Natural killer cell treated with Interleukin-12 subunit alpha and Interleukin-12 subunit beta and Interleukin-15 and Interleukin-18, amount 100 ng/mL, for 72 hours (primary cell): ENCODE measurements around the gene KIAA0513. TPM values are rescaled to one million over a fixed set of nuclear protein-coding genes. Genes with fewer than 3 reads are reported as not detected.

Source experiments
- ATAC-seq, 2 donors: fragments of 150-1000 bp; cut with Tn5 transposase in 1 of 2; sonication (Bioruptor Pico), chemical (Tn5 transposase) in 1 of 2; 2 replicates each; pipeline ENCODE4 v1.10.0; 2021
- DNase-seq: peaks from one replicate; pipeline ENCODE4 v3.0.0; 2022; ENCODE audit warnings: low spot score
- H3K27ac Mint-ChIP-seq, 2 donors: 1 replicate in 1 of 2; 2 replicates in 1 of 2; pipeline ENCODE4 v1.8.0; 2022; ENCODE audit warnings: mixed read lengths in 2 of 2, mild to moderate bottlenecking in 1 of 2, moderate library complexity in 1 of 2
- H3K27me3 Mint-ChIP-seq, 2 donors: 1 replicate in 1 of 2; 2 replicates in 1 of 2; pipeline ENCODE4 v1.8.0; 2022; ENCODE audit warnings: mixed read lengths in 2 of 2
- H3K36me3 Mint-ChIP-seq: one replicate; pipeline ENCODE4 v1.8.0; 2022; ENCODE audit warnings: mixed read lengths
- H3K4me1 Mint-ChIP-seq, 2 donors: 1 replicate in 1 of 2; 2 replicates in 1 of 2; pipeline ENCODE4 v1.8.0; 2022; ENCODE audit warnings: low read depth in 2 of 2, mixed read lengths in 2 of 2, mild to moderate bottlenecking in 1 of 2
- H3K4me3 Mint-ChIP-seq: one replicate; pipeline ENCODE4 v1.8.0; 2022; ENCODE audit warnings: mixed read lengths
- H3K9me3 Mint-ChIP-seq: 2 replicates; pipeline ENCODE4 v1.8.0; 2022; ENCODE audit warnings: mixed read lengths
- total RNA-seq, 2 donors: library from RNA; stranded (reverse); gene quantifications; one replicate each; pipeline ENCODE4 v1.2.3, GENCODE V29; 2022

The KIAA0513 gene
- total RNA-seq, 2 donors from 2014 or later, result 3.3 to 3.6 TPM

DNA sequence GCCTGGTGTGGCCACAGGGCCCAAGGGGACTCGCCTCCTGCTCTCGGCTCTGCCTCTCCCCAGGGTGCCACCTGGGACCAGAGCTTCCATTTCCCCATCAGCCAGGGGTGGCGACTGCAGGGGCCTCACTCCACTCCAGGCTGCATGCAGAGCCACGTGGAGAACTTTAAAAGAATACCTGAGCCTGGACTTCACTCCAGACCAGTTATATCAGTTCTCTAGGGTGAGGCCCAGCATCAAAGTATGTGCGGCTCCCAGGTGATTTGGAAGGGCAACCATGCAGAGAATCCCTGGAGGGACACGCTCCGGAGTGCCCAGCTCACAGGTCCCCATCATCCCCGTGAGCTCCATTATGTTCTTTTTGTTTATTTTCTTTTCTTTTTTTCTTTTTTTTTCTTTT, 39.8 kb downstream of the KIAA0513 start:
- no peak for ATAC-seq

DNA sequence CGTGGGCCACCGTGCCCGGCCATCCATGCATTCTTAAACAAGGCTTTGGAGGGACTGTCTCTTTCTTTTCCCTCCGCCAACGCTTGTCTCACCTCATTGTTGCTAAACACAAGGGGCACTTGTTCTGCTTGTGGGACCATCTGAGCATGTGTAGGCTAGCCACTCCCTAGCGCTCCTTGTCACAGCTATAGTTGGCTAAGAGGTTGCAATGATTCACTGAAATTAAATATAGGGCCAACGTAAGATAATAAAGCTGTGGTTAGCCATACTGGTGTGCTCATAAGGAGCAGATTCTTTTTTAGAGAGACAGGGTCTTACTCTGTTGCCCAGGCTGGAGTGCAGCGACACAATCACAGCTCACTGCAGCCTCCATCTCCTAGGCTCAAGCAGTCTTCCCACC, 41.2 kb downstream of the KIAA0513 start:
- DNase-seq, result no peak
- H3K27me3 Mint-ChIP-seq, result peaks cover 0 to 2% of the 10 kb centered on the region in 2 donors
- H3K4me1 Mint-ChIP-seq, result peaks cover 0 to 3% of the 10 kb centered on the region in 2 donors
- H3K36me3 Mint-ChIP-seq, result no peaks in the 10 kb centered on the region
- H3K9me3 Mint-ChIP-seq, result no peaks in the 10 kb centered on the region
- no peak overlapping the region for H3K27ac Mint-ChIP-seq
- no peak overlapping the region for H3K4me3 Mint-ChIP-seq
- ATAC-seq, result no peak

More for the DNA sequence above, 39.8 kb downstream of the KIAA0513 start:
- Mint-ChIP-seq H3K27ac (no peak overlapping the region), H3K36me3 (no peaks in the 10 kb centered on the region), H3K4me3 (no peak overlapping the region), H3K4me1 (peaks cover 0 to 3% of the 10 kb centered on the region in 2 donors), H3K27me3 (peaks cover 0 to 2% of the 10 kb centered on the region in 2 donors), H3K9me3 (no peaks in the 10 kb centered on the region)
- peak; percentile 59 for DNase-seq

DNA sequence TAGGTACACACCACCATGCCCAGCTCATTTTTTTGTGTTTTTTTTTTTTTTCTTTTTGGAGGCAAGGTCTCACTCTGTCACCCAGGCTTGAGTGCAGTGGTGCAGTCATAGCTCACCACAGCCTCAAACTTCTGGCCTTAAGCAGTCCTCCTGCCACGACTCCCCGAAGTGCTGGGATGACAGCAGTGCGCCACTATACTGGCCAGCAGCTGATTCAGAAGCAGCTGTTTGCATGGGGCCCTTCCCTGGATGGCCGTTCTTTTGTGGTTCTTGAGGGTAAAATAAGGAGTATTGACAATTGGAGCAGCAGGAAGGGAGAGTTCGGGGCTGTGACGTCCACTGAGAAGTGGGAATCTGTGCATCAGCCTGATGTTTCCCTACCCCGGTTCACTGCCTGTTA, 41.6 kb downstream of the KIAA0513 start:
- Mint-ChIP-seq H3K27me3 (peaks cover 0 to 2% of the 10 kb centered on the region in 2 donors), H3K27ac (no peak overlapping the region), H3K36me3 (no peaks in the 10 kb centered on the region), H3K4me3 (no peak overlapping the region), H3K9me3 (no peaks in the 10 kb centered on the region), H3K4me1 (peaks cover 0 to 3% of the 10 kb centered on the region in 2 donors)
- ATAC-seq (no peak), DNase-seq (no peak)

DNA sequence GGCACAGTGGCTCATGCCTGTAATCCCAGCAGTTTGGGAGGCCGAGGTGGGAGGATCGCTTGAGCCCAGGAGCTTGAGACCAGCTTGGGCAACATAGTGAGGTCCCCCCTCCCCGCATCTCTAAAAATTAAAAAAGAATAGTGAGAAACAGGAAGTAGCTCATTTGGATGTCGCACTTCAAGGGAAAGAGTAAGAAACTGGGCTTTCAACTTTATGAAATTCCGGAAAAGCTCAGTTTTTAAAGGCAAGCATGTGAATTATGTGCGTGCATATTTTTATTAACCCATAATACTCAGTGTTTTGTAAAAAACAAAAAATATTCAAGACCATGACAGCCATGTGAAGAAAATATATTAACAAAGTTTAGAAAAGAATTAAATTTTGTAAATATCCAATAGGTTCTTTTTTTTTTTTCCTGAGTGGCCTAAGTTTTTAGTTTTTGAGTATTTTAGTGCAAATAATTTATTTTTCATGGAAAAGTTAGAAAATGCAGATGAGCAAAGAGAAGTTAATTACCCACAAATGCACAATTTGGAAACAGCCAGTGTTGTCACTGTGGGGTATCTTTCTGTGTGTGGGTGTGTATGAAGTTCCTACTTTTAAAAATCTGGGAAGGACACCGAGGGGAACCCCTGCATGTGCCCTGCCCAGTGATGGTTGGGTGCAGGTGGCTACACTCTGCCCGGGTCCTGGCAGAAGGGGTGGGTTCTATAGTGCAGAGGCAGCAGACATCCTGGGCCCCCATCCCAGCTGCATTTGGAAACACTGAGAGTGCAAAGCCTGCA, 44.7 kb downstream of the KIAA0513 start:
- Mint-ChIP-seq H3K27me3 (no peaks in the 10 kb centered on the region), H3K27ac (no peak overlapping the region), H3K36me3 (no peaks in the 10 kb centered on the region), H3K4me1 (no peaks in the 10 kb centered on the region), H3K9me3 (no peaks in the 10 kb centered on the region), H3K4me3 (no peak overlapping the region)
- peak; percentile 10 for DNase-seq
- ATAC-seq, result no peak

DNA sequence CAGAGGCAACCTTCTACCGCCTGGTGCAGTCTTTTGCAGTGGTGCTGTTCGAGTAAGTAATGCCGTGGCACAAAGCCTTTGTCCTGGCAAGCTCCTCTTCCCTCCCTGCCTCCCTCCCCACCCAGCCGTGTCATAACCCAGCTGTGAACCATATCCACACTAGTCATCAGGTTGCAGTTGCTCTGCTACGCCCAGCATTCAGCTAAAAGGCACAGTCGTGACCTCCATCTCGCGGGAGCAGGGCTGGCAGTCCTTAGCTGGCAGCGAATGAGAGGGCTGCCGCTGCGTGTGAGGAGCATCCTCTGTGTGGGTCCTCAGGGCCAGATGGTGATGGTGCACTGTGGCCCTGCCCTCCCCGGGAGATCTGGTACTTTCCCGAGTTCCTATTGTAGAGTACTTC, 45.4 kb downstream of the KIAA0513 start:
- Mint-ChIP-seq H3K27me3 (no peaks in the 10 kb centered on the region), H3K27ac (no peak overlapping the region), H3K9me3 (no peaks in the 10 kb centered on the region), H3K4me1 (no peaks in the 10 kb centered on the region), H3K36me3 (no peaks in the 10 kb centered on the region), H3K4me3 (no peak overlapping the region)
- peak; percentile 41 for DNase-seq
- ATAC-seq, result no peak

DNA sequence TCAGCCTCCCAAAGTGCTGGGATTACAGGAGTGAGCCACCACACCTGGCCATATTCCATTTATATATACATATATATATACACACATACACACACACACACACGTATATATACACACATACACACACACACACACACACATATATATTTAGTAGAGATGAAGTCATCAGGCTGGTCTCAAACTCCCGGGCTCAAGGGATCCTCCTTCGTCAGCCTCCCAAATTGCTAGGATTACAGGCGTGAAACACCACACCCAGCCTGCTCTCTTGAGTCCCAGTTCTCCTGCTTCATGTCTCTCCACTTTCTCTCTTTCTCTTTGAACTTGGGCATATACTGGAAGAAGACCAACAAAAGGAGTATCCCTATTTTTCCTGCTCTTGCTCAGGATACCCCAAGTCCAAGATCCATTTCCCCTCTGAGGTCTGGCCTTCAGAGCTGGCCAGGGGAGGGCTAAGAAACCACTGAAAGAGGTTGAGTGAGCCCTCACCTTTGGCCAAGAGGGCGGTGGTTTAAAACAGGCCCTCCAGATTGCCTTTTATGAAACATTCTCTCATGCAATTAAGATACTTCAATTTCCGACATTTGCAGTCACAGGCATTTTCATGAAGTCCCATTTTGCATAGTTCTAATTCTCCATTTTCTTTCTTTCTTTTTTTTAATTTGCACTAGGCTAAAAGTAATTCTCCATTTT, 46.8 kb downstream of the KIAA0513 start:
- H3K9me3 Mint-ChIP-seq, result no peaks in the 10 kb centered on the region
- no peaks in the 10 kb centered on the region for H3K4me1 Mint-ChIP-seq

DNA sequence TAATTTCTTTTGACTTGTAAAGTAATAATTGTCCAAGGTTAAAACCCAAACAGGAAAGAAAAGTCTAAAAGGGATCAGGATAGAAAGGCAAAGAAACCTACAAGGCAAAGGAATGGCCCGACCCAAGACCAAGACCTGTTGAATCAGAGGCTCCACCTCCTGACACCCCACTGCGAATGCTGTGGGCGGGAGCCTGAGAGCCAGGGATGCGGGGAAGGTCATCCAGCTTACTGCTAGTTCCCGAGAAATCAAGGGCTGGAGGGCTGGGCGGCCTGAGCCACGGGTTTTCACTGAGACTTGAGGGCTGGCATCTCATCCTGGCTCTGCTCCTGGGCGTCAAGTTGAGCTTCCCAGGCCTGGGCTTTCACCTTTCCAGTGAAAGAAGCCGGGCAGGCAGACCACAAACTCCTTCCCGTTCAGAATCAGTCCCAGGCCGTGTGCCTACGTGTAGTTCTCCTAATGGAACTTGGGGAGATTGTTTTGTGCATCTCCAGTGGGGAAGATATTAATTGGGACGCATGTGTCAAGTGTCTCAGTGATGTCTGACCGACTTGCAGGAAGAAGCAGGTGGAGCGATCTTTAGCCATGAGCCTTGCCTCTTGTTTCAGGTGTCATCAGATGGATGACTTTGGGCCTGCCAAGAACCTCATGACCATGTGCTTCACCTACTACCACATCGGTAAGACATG, 47.8 kb downstream of the KIAA0513 start:
- Mint-ChIP-seq H3K27me3 (no peaks in the 10 kb centered on the region), H3K27ac (no peak overlapping the region)

More for the DNA sequence above, 46.8 kb downstream of the KIAA0513 start:
- Mint-ChIP-seq H3K27ac (no peak overlapping the region), H3K36me3 (no peaks in the 10 kb centered on the region), H3K27me3 (no peaks in the 10 kb centered on the region), H3K4me3 (no peak overlapping the region)
- DNase-seq (peak; percentile 44), ATAC-seq (no peak)

DNA sequence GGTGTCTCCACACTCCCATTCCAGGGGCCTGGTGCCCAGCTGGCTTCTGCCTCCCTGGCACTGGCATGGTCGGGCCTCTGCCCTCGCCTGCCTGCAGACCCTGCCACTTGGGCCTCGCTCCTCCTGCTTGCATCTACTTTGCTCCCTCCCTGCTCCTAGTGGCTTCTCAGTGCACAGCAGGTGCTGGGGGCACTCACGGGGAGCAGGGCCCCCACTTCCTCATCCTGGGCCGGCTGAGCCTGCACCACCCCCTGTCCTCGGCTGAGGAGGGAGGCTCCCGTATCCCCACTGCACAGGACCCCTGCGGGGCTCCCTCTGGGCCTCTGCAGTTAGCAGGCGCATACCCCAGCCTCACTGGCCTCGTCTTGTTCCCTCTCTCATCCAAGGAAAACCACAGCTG, 49.4 kb downstream of the KIAA0513 start:
- no peaks in the 10 kb centered on the region for H3K9me3 Mint-ChIP-seq
- ATAC-seq (peak in 1 of 2 donors; percentile 14), DNase-seq (no peak)
- H3K36me3 Mint-ChIP-seq, result no peaks in the 10 kb centered on the region
- no peak overlapping the region for H3K27ac Mint-ChIP-seq
- no peaks in the 10 kb centered on the region for H3K4me1 Mint-ChIP-seq
- H3K27me3 Mint-ChIP-seq, result no peaks in the 10 kb centered on the region
- H3K4me3 Mint-ChIP-seq, result no peak overlapping the region

More for the DNA sequence above, 47.8 kb downstream of the KIAA0513 start:
- ATAC-seq, result no peak
- no peaks in the 10 kb centered on the region for H3K36me3 Mint-ChIP-seq
- H3K4me3 Mint-ChIP-seq, result no peak overlapping the region
- no peaks in the 10 kb centered on the region for H3K4me1 Mint-ChIP-seq
- H3K9me3 Mint-ChIP-seq, result no peaks in the 10 kb centered on the region
- DNase-seq, result peak; percentile 25

DNA sequence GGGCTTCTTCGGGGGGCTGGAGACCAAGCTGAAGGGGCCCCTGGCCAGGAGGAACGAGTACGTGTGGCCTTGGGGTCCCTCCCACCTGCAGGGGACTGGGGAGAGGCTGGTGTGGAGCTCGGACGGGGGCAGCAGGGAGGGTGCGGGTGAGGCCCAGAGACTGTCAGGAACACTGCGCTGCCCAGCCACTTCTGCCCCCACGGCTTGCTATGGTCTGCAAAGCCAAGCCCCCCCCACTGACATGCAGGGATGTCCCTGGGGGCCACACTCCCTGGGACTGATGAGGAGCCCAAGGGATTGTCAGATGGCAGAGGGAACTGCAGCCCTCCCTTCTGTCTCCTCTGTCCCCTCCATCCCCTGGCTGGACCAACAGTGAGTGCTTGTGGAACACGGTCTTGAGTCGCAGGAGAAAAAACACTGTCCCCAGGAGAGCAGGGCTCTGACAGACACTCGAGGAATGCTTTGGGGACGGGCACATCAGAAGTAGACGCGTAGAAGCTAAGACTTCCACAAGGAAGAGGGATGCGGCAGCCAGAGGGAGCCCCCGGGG, 50.1 kb downstream of the KIAA0513 start:
- no peak for ATAC-seq
- DNase-seq, result no peak
- Mint-ChIP-seq H3K27me3 (no peaks in the 10 kb centered on the region), H3K36me3 (no peaks in the 10 kb centered on the region), H3K4me1 (peaks cover 0 to 2% of the 10 kb centered on the region in 2 donors), H3K4me3 (no peak overlapping the region), H3K27ac (no peak overlapping the region), H3K9me3 (no peaks in the 10 kb centered on the region)

DNA sequence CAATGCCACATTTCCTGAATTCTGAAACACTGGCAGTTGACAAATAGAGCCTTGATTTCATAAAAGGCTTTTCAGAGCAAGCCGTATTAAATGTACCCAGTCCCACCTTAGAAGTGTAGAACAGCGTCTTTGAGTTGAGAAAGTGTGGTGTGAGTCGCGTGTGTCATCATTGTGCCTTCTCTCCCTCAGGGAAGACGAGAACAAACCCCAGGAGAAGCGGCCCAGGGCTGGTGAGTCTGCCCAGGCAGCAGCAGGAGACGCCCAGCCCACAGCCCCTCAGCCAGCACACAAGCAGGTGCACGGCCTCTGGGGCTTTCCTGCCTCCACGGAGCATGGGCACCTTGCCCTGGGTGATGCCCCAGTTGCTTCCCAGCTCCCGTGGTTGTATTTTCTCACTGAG, 50.6 kb downstream of the KIAA0513 start:
- Mint-ChIP-seq H3K27me3 (peaks cover 0 to 2% of the 10 kb centered on the region in 2 donors), H3K27ac (no peak overlapping the region), H3K4me3 (no peak overlapping the region), H3K4me1 (peaks cover 0 to 2% of the 10 kb centered on the region in 2 donors), H3K36me3 (no peaks in the 10 kb centered on the region), H3K9me3 (no peaks in the 10 kb centered on the region)
- no peak for DNase-seq
- no peak for ATAC-seq

DNA sequence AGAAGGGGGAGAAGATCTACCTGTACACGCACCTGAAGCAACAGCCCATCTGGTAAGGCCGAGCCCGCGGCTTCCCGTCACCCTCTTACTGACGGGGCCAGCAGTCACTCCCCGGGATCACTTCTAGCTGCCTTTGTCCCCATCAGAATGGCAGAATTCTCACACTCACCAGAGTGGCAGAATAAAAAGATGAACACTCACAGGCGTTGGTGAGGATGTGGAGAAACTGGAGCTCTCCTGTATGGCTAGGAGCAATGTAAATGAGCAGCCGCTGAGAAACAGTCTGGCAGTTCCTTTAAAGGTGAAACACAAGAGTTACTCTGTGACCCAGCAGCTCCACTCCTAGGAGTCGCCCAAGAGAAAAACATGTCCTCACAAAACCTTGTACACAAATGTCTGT, 51.4 kb downstream of the KIAA0513 start:
- no peak for DNase-seq
- H3K36me3 Mint-ChIP-seq, result no peaks in the 10 kb centered on the region
- no peak overlapping the region for H3K27ac Mint-ChIP-seq
- H3K9me3 Mint-ChIP-seq, result no peaks in the 10 kb centered on the region
- peaks cover 0 to 2% of the 10 kb centered on the region in 2 donors for H3K4me1 Mint-ChIP-seq
- peaks cover 0 to 3% of the 10 kb centered on the region in 2 donors for H3K27me3 Mint-ChIP-seq
- ATAC-seq, result no peak
- no peak overlapping the region for H3K4me3 Mint-ChIP-seq

DNA sequence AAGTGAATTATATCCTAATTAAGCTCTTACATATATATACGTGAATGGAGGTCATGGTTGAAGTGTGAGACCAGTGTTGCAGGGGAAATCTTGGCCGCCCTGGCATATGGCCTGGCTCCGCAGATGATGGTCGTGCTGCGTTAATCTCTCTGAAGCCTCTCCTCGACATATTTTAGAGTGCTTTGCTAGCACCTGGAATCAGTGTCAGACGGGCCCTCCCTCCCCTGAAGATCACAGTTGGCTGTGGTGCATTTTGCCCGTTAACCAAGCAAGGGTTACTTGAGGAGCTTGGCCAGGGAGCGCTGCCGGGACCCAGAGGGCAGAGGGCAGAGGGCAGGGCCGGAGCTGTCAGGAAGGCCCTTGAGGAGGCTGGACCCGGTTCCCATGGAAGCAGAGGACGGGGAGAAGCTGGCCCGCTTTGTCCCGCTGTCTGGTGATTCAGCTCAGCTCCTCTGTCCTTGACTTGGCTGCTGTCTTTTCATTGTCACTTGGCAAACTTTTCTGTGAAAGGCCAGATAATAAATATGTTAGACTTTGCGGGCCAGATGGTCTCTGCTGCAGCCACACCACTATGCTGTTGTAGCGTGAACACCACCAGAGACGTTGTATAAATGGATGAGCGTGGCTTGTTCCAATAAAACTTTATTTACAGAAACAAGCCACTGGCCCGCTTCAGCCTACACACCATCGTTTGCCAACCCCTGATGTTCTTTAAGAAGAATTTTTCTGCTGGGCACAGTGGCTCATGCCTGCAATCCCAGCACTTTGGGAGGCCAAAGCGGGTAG, 52.4 kb downstream of the KIAA0513 start:
- ATAC-seq (no peak), DNase-seq (no peak)
- Mint-ChIP-seq H3K9me3 (no peaks in the 10 kb centered on the region), H3K4me1 (peaks cover 0 to 2% of the 10 kb centered on the region in 2 donors), H3K4me3 (no peak overlapping the region), H3K27me3 (peaks cover 0 to 3% of the 10 kb centered on the region in 2 donors), H3K27ac (no peak overlapping the region), H3K36me3 (no peaks in the 10 kb centered on the region)

DNA sequence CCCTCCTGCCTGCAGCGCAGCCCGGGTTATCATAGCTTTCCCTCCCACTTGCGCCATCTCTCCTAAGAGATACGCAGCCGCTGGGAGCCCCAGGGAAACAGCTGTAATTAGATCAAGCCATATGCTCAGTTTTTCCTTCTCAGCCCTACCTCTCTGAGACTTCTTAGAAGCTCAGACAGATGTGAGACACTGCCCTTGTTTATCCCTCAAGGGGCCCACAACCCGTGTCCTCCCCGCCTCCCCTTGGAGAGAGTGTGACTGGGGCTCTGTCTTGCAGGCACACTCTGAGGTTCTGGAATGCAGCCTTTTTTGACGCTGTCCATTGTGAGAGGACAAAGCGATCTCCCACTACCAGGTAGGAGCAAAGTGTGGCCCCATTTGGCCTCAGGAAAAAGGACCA, 53.4 kb downstream of the KIAA0513 start:
- Mint-ChIP-seq H3K27ac (no peak overlapping the region), H3K36me3 (no peaks in the 10 kb centered on the region), H3K4me3 (no peak overlapping the region), H3K9me3 (no peaks in the 10 kb centered on the region), H3K27me3 (peaks cover 0 to 5% of the 10 kb centered on the region in 2 donors), H3K4me1 (peaks cover 0 to 2% of the 10 kb centered on the region in 2 donors)
- DNase-seq (no peak), ATAC-seq (no peak)
